HG02798 (cell line): ENCODE results near the gene RNF214.
"Not testable (repeated sequence)": the region's sequence is repeated elsewhere in the genome, so short reads cannot be mapped to it uniquely, and the experiment has no call there.

Experiments
- ATAC-seq: cut with Tn5 transposase; IDR thresholded peaks from one replicate; pipeline ENCODE4 v1.9.1; 2021; ENCODE audit warnings: mild to moderate bottlenecking; ENCODE audit not compliant: unreplicated experiment, poor library complexity

The RNF214 gene

GRCh38 chr11:117309310-117309709, 76.8 kb downstream of the RNF214 start:
- no peak for ATAC-seq

GRCh38 chr11:117313091-117313490, 80.6 kb downstream of the RNF214 start:
- no peak for ATAC-seq

- no peak for ATAC-seq
Observed at GRCh38 chr11:117313828-117314768, 81.6 kb downstream of the RNF214 start.

- ATAC-seq, result no peak
Observed at GRCh38 chr11:117314840-117315239, 82.4 kb downstream of the RNF214 start.

GRCh38 chr11:117315285-117316196, 83.1 kb downstream of the RNF214 start:
- no peak for ATAC-seq

GRCh38 chr11:117316197-117316961, 83.9 kb downstream of the RNF214 start, which contains the start of gene BACE1:
Gene BACE1 (minus strand): TSS chr11:117316256. CDS start chr11:117315795, 461 bp downstream.
- ATAC-seq, result no peak

- no peak for ATAC-seq
Observed at GRCh38 chr11:117318738-117319137, 86.3 kb downstream of the RNF214 start.

GRCh38 chr11:117319214-117319840, 86.9 kb downstream of the RNF214 start:
- no peak for ATAC-seq

- ATAC-seq, result not testable (repeated sequence)
Observed at GRCh38 chr11:117327255-117327566, 94.7 kb downstream of the RNF214 start.

- peak; percentile 96 for ATAC-seq
Observed at GRCh38 chr11:117327567-117328374, 95.3 kb downstream of the RNF214 start, which contains the start of gene CEP164. Gene CEP164 (plus strand): TSS chr11:117327854. CDS start chr11:117338587, 10,733 bp downstream.

GRCh38 chr11:117328375-117329010, 96.0 kb downstream of the RNF214 start:
- no peak for ATAC-seq

- no peak for ATAC-seq
Observed at GRCh38 chr11:117332843-117333242, 100.4 kb downstream of the RNF214 start.

GRCh38 chr11:117333917-117334316, 101.4 kb downstream of the RNF214 start:
- ATAC-seq, result no peak

- ATAC-seq, result no peak
Observed at GRCh38 chr11:117334896-117335295, 102.4 kb downstream of the RNF214 start.

- no peak for ATAC-seq
Observed at GRCh38 chr11:117335399-117335798, 102.9 kb downstream of the RNF214 start.
